ENCODE measurements around the gene OR52K2.

The OR52K2 gene

DNA sequence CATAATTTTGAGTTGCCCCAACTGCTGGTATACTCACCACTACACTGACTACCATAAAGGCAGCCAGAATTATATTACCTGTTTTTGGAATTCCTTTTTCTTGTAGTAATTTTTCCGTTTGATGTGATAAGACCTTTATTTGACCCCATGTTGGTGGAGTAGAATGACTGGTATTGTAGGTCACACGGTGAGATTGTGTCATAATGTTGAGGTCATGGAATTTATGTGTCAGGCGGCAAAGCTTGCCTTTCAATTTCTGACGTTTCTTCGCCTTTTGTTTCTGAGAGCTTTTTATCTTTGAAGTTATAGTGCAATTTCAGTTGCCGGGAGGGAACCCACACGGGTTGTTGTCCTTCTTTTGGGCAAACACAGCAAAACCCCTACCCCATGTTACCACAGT lies 46.4 kb downstream of the OR52K2 start:
- TF ChIP-seq, protein P1, sequence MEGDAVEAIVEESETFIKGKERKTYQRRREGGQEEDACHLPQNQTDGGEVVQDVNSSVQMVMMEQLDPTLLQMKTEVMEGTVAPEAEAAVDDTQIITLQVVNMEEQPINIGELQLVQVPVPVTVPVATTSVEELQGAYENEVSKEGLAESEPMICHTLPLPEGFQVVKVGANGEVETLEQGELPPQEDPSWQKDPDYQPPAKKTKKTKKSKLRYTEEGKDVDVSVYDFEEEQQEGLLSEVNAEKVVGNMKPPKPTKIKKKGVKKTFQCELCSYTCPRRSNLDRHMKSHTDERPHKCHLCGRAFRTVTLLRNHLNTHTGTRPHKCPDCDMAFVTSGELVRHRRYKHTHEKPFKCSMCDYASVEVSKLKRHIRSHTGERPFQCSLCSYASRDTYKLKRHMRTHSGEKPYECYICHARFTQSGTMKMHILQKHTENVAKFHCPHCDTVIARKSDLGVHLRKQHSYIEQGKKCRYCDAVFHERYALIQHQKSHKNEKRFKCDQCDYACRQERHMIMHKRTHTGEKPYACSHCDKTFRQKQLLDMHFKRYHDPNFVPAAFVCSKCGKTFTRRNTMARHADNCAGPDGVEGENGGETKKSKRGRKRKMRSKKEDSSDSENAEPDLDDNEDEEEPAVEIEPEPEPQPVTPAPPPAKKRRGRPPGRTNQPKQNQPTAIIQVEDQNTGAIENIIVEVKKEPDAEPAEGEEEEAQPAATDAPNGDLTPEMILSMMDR (conservative IDR thresholded peaks at IDR 0.05; ENCODE audit: low read length): no peak
- H3K4me3 ChIP-seq (ENCODE audit: low read length): no peak overlapping the region
- DNase-seq (ENCODE audit: low read depth): no peak

DNA sequence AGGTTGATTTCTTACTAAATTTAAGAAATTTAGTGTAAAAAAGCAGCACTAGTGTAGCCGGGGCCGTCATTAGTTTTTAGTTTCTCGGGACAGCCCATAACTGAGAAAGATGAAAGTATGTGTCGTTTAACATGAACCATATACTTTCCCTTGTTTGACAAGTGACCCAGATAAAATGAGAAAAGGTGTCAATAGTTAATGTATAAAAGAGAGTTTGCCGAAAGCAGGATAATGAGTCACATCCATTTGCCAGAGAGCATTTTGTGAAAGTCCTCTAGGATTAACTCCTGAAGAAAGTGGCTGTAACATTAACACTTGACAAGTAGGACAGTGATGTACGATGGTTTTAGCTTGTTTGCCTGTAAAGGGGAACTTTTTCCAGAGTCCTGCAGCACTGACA lies 46.9 kb downstream of the OR52K2 start:
- no peak overlapping the region for H3K4me3 ChIP-seq (ENCODE audit: low read length)
- DNase-seq (ENCODE audit: low read depth): no peak
- TF ChIP-seq, protein P1 (conservative IDR thresholded peaks at IDR 0.05; ENCODE audit: low read length): no peak

DNA sequence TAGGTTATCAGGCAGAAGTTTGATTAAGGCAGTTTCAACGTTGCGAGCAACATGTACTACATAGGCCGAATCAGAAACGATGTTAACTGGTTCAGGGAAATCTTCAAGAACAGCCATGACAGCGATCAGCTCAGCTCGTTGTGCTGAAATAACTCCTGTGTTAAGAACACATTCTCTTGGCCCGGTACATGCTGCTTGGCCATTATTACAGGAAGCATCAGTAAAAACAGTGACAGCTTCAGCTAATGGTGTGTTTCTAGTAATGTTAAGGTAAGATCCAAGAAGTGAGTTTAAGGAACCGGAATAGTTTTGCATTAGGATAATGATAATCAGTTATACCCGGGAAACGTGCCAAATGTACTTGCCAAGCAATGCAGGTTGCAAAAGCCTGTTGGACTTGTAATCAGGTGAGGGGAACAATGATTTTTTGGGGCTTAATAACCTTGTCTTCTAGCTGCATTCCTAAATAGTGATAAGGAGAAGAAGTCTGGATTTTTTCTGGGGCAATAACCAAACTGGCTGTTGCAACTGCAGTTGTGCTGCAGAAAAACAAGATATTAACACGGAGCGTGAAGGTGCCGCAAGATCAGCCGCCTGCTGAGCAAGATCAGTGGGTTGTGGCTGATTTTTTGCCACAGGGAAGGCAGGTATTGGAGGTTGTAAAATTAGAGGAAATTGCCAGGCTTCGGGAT lies 47.6 kb downstream of the OR52K2 start:
- TF ChIP-seq, protein P1 (conservative IDR thresholded peaks at IDR 0.05; ENCODE audit: low read length): no peak
- no peak for DNase-seq (ENCODE audit: low read depth)
- no peak overlapping the region for H3K4me3 ChIP-seq (ENCODE audit: low read length)

All from AG10803 (cell line).